Endothelial cell (in vitro differentiated cells): ENCODE data around the gene ITIH2. TPM values are rescaled to one million over a fixed set of nuclear protein-coding genes. Genes with fewer than 3 reads are reported as not detected.
"Not testable (repeated sequence)": the region's sequence is repeated elsewhere in the genome, so short reads cannot be mapped to it uniquely, and the experiment has no call there.

Experiments used
- DNase-seq: peaks from one replicate; pipeline ENCODE4 v3.0.0; 2021; ENCODE audit warnings: low spot score
- H3K27ac Mint-ChIP-seq: one replicate; pipeline ENCODE4 v1.8.0; 2021; ENCODE audit warnings: mixed read lengths, inconsistent platforms; ENCODE audit not compliant: unreplicated experiment
- H3K27me3 Mint-ChIP-seq: one replicate; pipeline ENCODE4 v1.8.0; 2021; ENCODE audit warnings: mild to moderate bottlenecking, moderate library complexity, mixed read lengths, inconsistent platforms; ENCODE audit not compliant: unreplicated experiment
- H3K36me3 Mint-ChIP-seq: one replicate; pipeline ENCODE4 v1.8.0; 2021; ENCODE audit warnings: mild to moderate bottlenecking, low read depth, mixed read lengths, inconsistent platforms; ENCODE audit not compliant: unreplicated experiment
- H3K4me1 Mint-ChIP-seq: one replicate; pipeline ENCODE4 v1.8.0; 2021; ENCODE audit warnings: mild to moderate bottlenecking, mixed read lengths, inconsistent platforms; ENCODE audit not compliant: unreplicated experiment
- H3K4me3 Mint-ChIP-seq: one replicate; pipeline ENCODE4 v1.8.0; 2021; ENCODE audit warnings: mild to moderate bottlenecking, mixed read lengths, inconsistent platforms; ENCODE audit not compliant: unreplicated experiment
- H3K9me3 Mint-ChIP-seq: one replicate; pipeline ENCODE4 v1.8.0; 2021; ENCODE audit warnings: mixed read lengths, inconsistent platforms; ENCODE audit not compliant: unreplicated experiment
- long read RNA-seq: library from polyadenylated mRNA; unstranded; transcript quantifications from one replicate; pipeline ENCODE4 v2.0.0, GENCODE V29; 2020; ENCODE audit not compliant: unreplicated experiment
- total RNA-seq: library from RNA; stranded (reverse); fragmentation: NEBNext Ultra II Directional; extraction: Animal tissue kit (Norgen Biotek cat#: 25700); gene quantifications from one replicate; pipeline ENCODE4 v1.2.1, GENCODE V29; 2021; ENCODE audit not compliant: unreplicated experiment
- TF ChIP-seq, protein P1 (sequence below): fragments of 200-600 bp; sonication (generic); IDR thresholded peaks from one replicate; pipeline ENCODE4 v1.5.0; 2021; ENCODE audit warnings: antibody characterized with exemption; ENCODE audit not compliant: unreplicated experiment

Gene ITIH2
- not detected for total RNA-seq
- long read RNA-seq: 0 reads

DNA sequence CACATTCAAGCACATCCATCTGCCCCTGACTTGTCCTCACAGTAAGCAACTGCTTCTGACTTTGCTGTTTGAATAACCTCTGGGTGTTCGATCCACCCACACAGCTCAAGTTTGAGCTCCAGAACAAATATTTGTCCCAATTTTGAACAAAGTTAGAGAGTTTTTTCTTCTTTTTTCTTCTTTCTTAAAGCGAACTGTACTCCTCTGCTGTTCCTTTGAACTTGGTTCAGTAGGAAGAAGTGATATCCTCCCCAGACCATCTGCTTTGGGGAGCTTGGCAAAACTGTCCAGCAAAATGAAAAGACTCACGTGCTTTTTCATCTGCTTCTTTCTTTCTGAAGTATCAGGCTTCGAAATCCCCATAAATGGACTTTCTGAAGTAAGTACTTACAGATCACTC is at the start of gene ITIH2:
Gene ITIH2, plus strand, starts transcription at position 177 of the 400 bp plus-strand sequence. Its CDS starts 119 bp downstream, at position 296.
- H3K27me3 Mint-ChIP-seq: no peaks in the 10 kb centered on the region
- H3K4me3 Mint-ChIP-seq: no peak within 1 kb of the TSS
- no peak within 1 kb of the TSS for H3K27ac Mint-ChIP-seq
- H3K4me1 Mint-ChIP-seq: peaks cover 9% of the 10 kb centered on the region
- TF ChIP-seq, protein P1, sequence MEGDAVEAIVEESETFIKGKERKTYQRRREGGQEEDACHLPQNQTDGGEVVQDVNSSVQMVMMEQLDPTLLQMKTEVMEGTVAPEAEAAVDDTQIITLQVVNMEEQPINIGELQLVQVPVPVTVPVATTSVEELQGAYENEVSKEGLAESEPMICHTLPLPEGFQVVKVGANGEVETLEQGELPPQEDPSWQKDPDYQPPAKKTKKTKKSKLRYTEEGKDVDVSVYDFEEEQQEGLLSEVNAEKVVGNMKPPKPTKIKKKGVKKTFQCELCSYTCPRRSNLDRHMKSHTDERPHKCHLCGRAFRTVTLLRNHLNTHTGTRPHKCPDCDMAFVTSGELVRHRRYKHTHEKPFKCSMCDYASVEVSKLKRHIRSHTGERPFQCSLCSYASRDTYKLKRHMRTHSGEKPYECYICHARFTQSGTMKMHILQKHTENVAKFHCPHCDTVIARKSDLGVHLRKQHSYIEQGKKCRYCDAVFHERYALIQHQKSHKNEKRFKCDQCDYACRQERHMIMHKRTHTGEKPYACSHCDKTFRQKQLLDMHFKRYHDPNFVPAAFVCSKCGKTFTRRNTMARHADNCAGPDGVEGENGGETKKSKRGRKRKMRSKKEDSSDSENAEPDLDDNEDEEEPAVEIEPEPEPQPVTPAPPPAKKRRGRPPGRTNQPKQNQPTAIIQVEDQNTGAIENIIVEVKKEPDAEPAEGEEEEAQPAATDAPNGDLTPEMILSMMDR: no peak
- H3K9me3 Mint-ChIP-seq: no peaks in the 10 kb centered on the region
- DNase-seq: no peak
- H3K36me3 Mint-ChIP-seq: no peaks in the 10 kb centered on the region

DNA sequence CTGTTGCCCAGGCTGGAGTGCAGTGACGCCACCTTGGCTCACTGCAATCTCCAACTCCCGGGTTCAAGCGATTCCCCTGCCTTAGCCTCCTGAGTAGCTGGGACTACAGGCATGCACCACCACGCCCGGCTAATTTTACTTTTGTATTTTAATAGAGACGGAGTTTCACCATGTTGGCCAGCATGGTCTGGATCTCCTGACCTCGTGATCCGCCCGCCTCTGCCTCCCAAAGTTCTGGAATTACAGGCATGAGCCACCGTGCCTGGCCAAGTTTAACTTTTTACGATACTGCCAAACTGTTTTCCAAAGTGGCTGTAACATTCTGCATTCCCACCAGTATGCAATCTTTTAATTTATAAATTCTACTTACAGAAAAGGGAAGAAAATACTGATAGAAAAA is 46.0 kb upstream of the ITIH2 start:
- H3K4me1 Mint-ChIP-seq, H3K27ac Mint-ChIP-seq, H3K4me3 Mint-ChIP-seq, H3K27me3 Mint-ChIP-seq, H3K9me3 Mint-ChIP-seq, DNase-seq, H3K36me3 Mint-ChIP-seq: not testable (repeated sequence)

GRCh38 chr10:7657552-7657951 is 45.6 kb upstream of the ITIH2 start:
- no peaks in the 10 kb centered on the region for H3K9me3 Mint-ChIP-seq
- no peak overlapping the region for H3K4me3 Mint-ChIP-seq
- no peak overlapping the region for H3K27ac Mint-ChIP-seq
- no peaks in the 10 kb centered on the region for H3K4me1 Mint-ChIP-seq
- H3K27me3 Mint-ChIP-seq: peaks cover 2% of the 10 kb centered on the region
- no peaks in the 10 kb centered on the region for H3K36me3 Mint-ChIP-seq
- TF ChIP-seq, protein P1: no peak
- no peak for DNase-seq

GRCh38 chr10:7659560-7659959 is 43.6 kb upstream of the ITIH2 start:
- DNase-seq: no peak
- H3K27ac Mint-ChIP-seq: no peak overlapping the region
- no peaks in the 10 kb centered on the region for H3K9me3 Mint-ChIP-seq
- no peak overlapping the region for H3K4me3 Mint-ChIP-seq
- H3K27me3 Mint-ChIP-seq: peaks cover 2% of the 10 kb centered on the region
- H3K36me3 Mint-ChIP-seq: no peaks in the 10 kb centered on the region
- no peaks in the 10 kb centered on the region for H3K4me1 Mint-ChIP-seq
- TF ChIP-seq, protein P1: no peak

- TF ChIP-seq, protein P1: no peak
- H3K36me3 Mint-ChIP-seq: no peaks in the 10 kb centered on the region
- peaks cover 7% of the 10 kb centered on the region for H3K4me1 Mint-ChIP-seq
- DNase-seq: no peak
- H3K27me3 Mint-ChIP-seq: peaks cover 12% of the 10 kb centered on the region
- H3K27ac Mint-ChIP-seq: no peak overlapping the region
- H3K4me3 Mint-ChIP-seq: no peak overlapping the region
- no peaks in the 10 kb centered on the region for H3K9me3 Mint-ChIP-seq
These were observed 40.6 kb upstream of the ITIH2 start for GRCh38 chr10:7662522-7662921.
